Gastrocnemius medialis (tissue), 4 donors: ENCODE results near the gene PAX6.

Experiments
- POLR2A ChIP-seq, 2 donors: fragments of 450-650 bp; IDR thresholded peaks; one replicate each; pipeline ENCODE4 v1.6.1; 2017; ENCODE audit warnings: antibody characterized with exemption in 2 of 2, mild to moderate bottlenecking in 2 of 2, moderate library complexity in 2 of 2
- TF ChIP-seq, protein P1 (sequence below), 5 experiments: fragments of 450-650 bp in 3 of 5; fragments of 200-600 bp in 2 of 5; sonication (generic) in 2 of 5; IDR thresholded peaks in 4 of 5; conservative IDR thresholded peaks in 1 of 5; 1 replicate in 4 of 5; 2 replicates in 1 of 5; pipeline ENCODE4 v1.5.1; 2016 to 2019; ENCODE audit warnings: antibody characterized with exemption in 5 of 5, mild to moderate bottlenecking in 3 of 5, moderate library complexity in 3 of 5

DNA sequence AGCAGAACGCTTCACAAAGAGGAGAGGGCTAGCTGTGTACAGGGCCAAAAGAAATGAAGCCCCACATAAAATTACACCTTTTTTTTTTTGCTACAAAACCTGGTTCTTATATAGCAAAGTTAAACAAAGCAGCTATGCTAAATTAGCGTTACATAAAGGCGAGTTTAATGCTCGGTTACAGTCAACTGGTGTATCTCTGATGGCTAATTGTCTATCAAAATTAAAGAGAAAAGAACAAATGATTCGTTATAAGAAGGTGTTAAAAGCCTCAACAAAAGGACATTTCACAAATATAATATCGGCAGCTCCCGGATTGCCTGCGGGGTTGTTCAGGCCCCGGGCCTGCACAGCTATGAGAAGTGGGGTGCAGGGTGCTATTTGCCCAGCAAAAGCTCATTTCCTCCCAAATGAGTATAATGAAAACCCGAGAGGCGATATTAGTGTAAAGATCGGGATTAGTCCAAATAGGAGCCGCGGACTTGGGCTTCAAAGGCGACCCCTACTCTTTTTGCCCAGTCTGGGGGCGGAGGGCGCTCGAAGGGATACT lies 13.3 kb upstream of the PAX6 start:
- no peak for TF ChIP-seq POLR2A (IDR thresholded peaks at IDR 0.05)
- TF ChIP-seq, protein P1, sequence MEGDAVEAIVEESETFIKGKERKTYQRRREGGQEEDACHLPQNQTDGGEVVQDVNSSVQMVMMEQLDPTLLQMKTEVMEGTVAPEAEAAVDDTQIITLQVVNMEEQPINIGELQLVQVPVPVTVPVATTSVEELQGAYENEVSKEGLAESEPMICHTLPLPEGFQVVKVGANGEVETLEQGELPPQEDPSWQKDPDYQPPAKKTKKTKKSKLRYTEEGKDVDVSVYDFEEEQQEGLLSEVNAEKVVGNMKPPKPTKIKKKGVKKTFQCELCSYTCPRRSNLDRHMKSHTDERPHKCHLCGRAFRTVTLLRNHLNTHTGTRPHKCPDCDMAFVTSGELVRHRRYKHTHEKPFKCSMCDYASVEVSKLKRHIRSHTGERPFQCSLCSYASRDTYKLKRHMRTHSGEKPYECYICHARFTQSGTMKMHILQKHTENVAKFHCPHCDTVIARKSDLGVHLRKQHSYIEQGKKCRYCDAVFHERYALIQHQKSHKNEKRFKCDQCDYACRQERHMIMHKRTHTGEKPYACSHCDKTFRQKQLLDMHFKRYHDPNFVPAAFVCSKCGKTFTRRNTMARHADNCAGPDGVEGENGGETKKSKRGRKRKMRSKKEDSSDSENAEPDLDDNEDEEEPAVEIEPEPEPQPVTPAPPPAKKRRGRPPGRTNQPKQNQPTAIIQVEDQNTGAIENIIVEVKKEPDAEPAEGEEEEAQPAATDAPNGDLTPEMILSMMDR (IDR thresholded peaks at IDR 0.05 in 4 of 5, conservative IDR thresholded peaks at IDR 0.05 in 1 of 5): no peak
